Measurements from ENCODE around the gene SLC25A28.

GRCh38 chr10:99623919-99624318, 3.7 kb upstream of the SLC25A28 start:
- no peak for TF ChIP-seq CTCF (IDR thresholded peaks at IDR 0.05)
- no peak for TF ChIP-seq POLR2A (IDR thresholded peaks at IDR 0.05)

Measured in testis (tissue), 2 donors.